NCI-H82 treated with DMSO at 0.1 percent for 48 hours (cell line): ENCODE measurements around the gene ELMO1.

Experiments used
- DNase-seq: peaks from one replicate; lab custom pipeline; 2025; ENCODE audit not compliant: unreplicated experiment; lab: John Stamatoyannopoulos, UW

ELMO1 gene

DNA sequence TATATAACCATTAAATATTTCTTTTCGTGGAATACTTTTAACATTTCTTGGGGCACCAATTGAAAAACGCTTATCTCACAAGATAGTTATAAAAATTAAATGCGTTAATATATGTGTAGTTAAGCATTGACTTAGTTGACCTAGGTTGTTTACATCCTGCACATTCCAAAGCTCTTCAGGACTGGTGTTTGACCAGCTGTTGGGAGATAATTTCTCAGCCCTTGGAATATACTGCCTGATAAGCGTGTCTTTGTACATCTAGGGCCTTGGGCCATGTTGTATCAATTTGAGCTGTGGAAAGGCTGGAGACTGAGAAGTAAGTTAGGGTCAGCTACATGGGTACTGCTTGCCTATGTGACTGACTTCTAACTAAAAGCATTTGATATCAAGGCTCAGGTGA, 634.4 kb downstream of the ELMO1 start:
- no peak for DNase-seq

DNA sequence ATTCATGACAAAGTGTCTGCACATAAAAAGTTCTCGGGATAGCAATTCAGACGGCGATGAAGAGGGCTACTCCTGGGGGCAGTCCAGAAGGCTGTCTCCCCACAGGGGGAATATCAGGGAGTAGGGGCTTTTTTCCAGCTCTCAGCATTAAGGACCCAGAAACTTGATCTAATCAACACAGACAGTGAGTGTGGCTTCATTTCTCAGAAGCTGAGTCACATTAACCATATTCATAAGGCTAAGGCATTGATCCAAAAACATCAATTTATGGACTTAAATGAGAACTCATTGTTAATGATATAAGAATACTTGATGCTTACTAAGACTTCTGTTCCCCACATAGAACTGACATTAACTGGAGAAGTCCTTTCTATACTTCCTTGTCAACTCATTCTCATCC, 636.9 kb downstream of the ELMO1 start:
- DNase-seq, result no peak

DNA sequence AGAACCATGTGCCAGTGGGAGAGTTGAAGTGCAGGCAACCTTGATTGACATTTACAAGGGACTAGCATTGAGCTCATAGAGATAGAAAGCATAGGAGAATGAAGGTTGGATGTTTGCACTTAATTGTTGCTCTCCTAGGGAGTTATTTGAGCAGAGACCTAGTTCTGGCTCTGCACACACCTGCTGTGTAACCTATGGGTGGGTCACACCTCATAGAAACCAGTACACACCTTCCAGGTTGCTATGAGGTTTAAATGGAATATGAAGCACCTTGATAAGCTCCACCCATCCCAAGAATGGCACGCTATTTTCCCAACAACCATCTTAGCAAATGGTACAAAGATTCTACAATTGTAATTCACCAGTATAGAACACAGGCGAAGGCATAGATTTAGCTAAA, 638.2 kb downstream of the ELMO1 start:
- DNase-seq, result no peak

DNA sequence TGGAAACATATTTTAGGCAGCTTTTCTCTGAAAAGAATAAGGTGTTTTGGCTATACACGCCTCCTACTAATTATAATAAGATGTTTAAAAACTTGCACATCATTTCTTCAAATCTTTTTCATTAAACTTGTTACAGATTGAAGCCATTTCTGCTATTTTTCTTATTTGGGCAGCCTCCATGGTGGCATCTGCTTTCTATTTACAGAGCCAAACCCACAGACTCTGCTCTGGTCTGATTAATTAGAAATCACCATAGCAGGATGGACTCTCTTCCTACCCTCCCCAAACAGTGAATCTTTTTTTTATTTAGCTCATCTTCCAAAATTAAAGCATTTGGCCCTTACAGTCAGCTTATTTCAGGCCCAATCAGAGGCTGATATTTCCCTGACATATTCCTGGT, 638.6 kb downstream of the ELMO1 start:
- no peak for DNase-seq

DNA sequence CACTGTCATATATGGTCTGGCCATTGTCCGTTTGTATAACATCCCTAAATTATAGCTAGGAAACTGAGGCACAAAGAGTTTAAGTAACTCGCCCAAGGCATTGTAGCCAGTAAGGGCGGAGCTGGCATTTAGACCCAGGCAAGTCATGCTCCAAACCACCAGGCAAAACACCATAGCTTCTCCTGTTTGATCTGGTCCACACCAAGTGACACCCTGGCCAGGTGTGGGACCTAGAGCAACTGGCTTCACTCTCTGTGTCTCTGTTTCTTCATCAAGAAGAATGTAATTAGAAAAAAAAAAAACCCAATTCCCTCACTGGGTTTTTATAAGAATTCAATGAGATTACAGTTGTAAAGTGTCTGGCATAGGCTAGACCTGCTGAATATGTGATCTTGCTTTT, 639.2 kb downstream of the ELMO1 start:
- DNase-seq, result no peak

DNA sequence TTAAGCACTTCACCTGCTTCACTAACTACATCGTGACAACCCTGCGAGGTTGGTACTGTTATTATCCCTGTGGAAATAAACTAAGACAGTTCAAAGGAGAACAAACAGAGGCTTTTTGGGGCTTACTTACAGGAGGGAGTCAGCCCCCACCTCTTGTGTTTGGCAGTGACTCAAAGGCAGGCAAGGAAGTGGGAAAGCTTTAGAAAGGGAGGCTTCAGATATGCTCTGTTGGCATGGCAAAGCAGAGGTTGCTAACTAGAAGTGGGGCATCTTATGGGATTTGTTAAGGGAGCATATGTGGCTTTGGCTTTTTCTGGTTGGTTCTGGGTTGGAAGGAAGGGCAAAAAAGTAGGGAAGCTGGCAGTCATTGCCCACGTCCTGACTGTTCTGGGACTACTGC, 639.6 kb downstream of the ELMO1 start:
- no peak for DNase-seq

DNA sequence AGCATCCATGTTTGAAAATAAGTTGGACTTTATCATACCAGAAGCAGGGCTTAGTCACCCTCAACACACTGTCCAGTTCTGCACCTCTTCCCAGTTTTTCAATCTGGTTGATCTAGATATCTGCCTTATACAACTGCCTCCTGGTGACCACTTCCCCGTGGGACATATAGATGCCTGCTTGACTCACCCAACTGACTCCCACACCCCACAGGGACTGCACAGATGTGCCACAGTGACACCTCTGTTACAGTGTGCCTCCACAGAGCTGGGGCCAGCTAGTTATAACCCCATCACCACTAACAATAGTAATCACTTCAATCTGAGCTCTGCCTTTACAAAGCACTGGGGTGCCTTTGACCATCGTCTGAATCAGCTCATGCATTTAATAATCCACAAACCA, 641.8 kb downstream of the ELMO1 start:
- DNase-seq, result no peak
